PFSK-1 (cell line): ENCODE measurements around the gene SETD1A.

Experiments used
- POLR2AphosphoS5 ChIP-seq: IDR thresholded peaks from 2 replicates; pipeline ENCODE4 v1.6.1; 2012; ENCODE audit warnings: low read depth, mild to moderate bottlenecking, control low read depth, low read length, moderate library complexity
- SIN3A ChIP-seq: IDR thresholded peaks from 2 replicates; pipeline ENCODE4 v1.6.1; 2012; ENCODE audit warnings: mild to moderate bottlenecking, low read length, moderate library complexity, borderline replicate concordance; ENCODE audit not compliant: insufficient read depth
- TAF1 ChIP-seq: IDR thresholded peaks from 2 replicates; pipeline ENCODE4 v1.6.1; 2012; ENCODE audit warnings: low read length, control low read depth, borderline replicate concordance; ENCODE audit not compliant: insufficient read depth
- TF ChIP-seq, protein P1 (sequence below), 2 experiments: IDR thresholded peaks; 2 replicates each; pipeline versions ENCODE4 v1.6.1 to v1.8.0; 2011 to 2012; ENCODE audit warnings: low read depth in 2 of 2, low read length in 2 of 2, control low read depth in 1 of 2, inconsistent platforms in 1 of 2, mild to moderate bottlenecking in 1 of 2, moderate library complexity in 1 of 2; ENCODE audit not compliant: insufficient read depth in 1 of 2

GRCh38 chr16:31007684-31008083 lies 50.1 kb downstream of the SETD1A start:
- TF ChIP-seq TAF1 (no peak), POLR2AphosphoS5 (no peak), SIN3A (no peak)
- TF ChIP-seq, protein P1, sequence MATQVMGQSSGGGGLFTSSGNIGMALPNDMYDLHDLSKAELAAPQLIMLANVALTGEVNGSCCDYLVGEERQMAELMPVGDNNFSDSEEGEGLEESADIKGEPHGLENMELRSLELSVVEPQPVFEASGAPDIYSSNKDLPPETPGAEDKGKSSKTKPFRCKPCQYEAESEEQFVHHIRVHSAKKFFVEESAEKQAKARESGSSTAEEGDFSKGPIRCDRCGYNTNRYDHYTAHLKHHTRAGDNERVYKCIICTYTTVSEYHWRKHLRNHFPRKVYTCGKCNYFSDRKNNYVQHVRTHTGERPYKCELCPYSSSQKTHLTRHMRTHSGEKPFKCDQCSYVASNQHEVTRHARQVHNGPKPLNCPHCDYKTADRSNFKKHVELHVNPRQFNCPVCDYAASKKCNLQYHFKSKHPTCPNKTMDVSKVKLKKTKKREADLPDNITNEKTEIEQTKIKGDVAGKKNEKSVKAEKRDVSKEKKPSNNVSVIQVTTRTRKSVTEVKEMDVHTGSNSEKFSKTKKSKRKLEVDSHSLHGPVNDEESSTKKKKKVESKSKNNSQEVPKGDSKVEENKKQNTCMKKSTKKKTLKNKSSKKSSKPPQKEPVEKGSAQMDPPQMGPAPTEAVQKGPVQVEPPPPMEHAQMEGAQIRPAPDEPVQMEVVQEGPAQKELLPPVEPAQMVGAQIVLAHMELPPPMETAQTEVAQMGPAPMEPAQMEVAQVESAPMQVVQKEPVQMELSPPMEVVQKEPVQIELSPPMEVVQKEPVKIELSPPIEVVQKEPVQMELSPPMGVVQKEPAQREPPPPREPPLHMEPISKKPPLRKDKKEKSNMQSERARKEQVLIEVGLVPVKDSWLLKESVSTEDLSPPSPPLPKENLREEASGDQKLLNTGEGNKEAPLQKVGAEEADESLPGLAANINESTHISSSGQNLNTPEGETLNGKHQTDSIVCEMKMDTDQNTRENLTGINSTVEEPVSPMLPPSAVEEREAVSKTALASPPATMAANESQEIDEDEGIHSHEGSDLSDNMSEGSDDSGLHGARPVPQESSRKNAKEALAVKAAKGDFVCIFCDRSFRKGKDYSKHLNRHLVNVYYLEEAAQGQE (IDR thresholded peaks at IDR 0.05; ENCODE audit: insufficient read depth in 1 of 2, low read depth in 2 of 2, low read length in 2 of 2) = no peak
